SK-N-SH (cell line): Measurements from ENCODE around the gene PIN1. TPM values are rescaled to one million over a fixed set of nuclear protein-coding genes. Genes with fewer than 3 reads are reported as not detected.

Experiments
- CTCF ChIA-PET: fragments of 300-600, 350-600 bp; formaldehyde crosslinking; extraction: SDS; loops from one replicate; lab custom pipeline; 2021; lab: Yijun Ruan, JAX
- POLR2A ChIA-PET: fragments of 350-600 bp; sonication (Branson Sonifier 250); formaldehyde crosslinking; extraction: SDS; loops from one replicate; lab custom pipeline; 2020; ENCODE audit warnings: antibody characterized with exemption, inconsistent platforms; lab: Yijun Ruan, JAX
- DNase-seq: peaks from one replicate; pipeline ENCODE4 v3.0.0; 2012
- H2AFZ ChIP-seq: fragments of 200-600 bp; sonication (generic); 2 replicates; pipeline ENCODE4 v1.8.1; 2016; ENCODE audit warnings: antibody characterized with exemption, mild to moderate bottlenecking, low read depth
- H3F3A ChIP-seq: fragments of 200-600 bp; sonication (generic); replicated peaks from 2 replicates; pipeline ENCODE3; 2016; ENCODE audit warnings: antibody characterized with exemption, mild to moderate bottlenecking; ENCODE audit not compliant: insufficient read depth
- H3K27ac ChIP-seq, 2 experiments: fragments of 200-500 bp in 1 of 2; fragments of 200-600 bp in 1 of 2; sonication (Bioruptor generic) in 1 of 2; sonication (generic), shearing (Covaris generic) in 1 of 2; 2 replicates each; pipeline versions ENCODE4 v1.5.1 to v1.6.1; 2014 to 2016; ENCODE audit warnings: low read depth in 2 of 2, inconsistent platforms in 1 of 2, low read length in 1 of 2, mild to moderate bottlenecking in 1 of 2, mixed read lengths in 1 of 2
- H3K27me3 ChIP-seq: fragments of 200-600 bp; sonication (generic), shearing (Covaris generic); 2 replicates; pipeline ENCODE4 v1.6.1; 2016; ENCODE audit warnings: mixed run types; ENCODE audit not compliant: insufficient read depth
- H3K36me3 ChIP-seq, 2 experiments: fragments of 200-500 bp in 1 of 2; fragments of 200-600 bp in 1 of 2; sonication (Bioruptor generic) in 1 of 2; sonication (generic) in 1 of 2; replicated peaks in 1 of 2; 2 replicates each; pipeline versions ENCODE3 to v1.5.1; 2014 to 2016; ENCODE audit warnings: low read length in 1 of 2, mild to moderate bottlenecking in 1 of 2; ENCODE audit not compliant: insufficient read depth in 2 of 2, control insufficient read depth in 1 of 2
- H3K4me1 ChIP-seq, 2 experiments: fragments of 200-500 bp in 1 of 2; fragments of 200-600 bp in 1 of 2; sonication (Bioruptor generic) in 1 of 2; sonication (generic), shearing (Covaris generic) in 1 of 2; 2 replicates each; pipeline versions ENCODE4 v1.5.1 to v1.6.1; 2014 to 2016; ENCODE audit warnings: low read depth in 1 of 2, low read length in 1 of 2, mixed run types in 1 of 2; ENCODE audit not compliant: insufficient read depth in 2 of 2, control insufficient read depth in 1 of 2
- H3K4me2 ChIP-seq: fragments of 200-600 bp; sonication (generic), shearing (Covaris generic); 2 replicates; pipeline ENCODE4 v1.6.1; 2017; ENCODE audit warnings: mixed run types
- H3K4me3 ChIP-seq, 2 experiments: fragments of 200-500 bp in 1 of 2; fragments of 200-600 bp in 1 of 2; sonication (Bioruptor generic) in 1 of 2; sonication (generic), shearing (Covaris generic) in 1 of 2; 2 replicates each; pipeline versions ENCODE4 v1.5.1 to v1.8.1; 2014 to 2016; ENCODE audit warnings: low read depth in 2 of 2, inconsistent platforms in 1 of 2, low read length in 1 of 2, mild to moderate bottlenecking in 1 of 2, mixed read lengths in 1 of 2, moderate library complexity in 1 of 2
- H3K79me2 ChIP-seq: fragments of 200-600 bp; sonication (generic); 2 replicates; pipeline ENCODE4 v1.8.1; 2017; ENCODE audit warnings: mild to moderate bottlenecking; ENCODE audit not compliant: insufficient read depth
- H3K9ac ChIP-seq: fragments of 200-600 bp; sonication (generic); 2 replicates; pipeline ENCODE4 v1.6.1; 2017; ENCODE audit warnings: mixed run types
- H3K9me2 ChIP-seq: fragments of 200-600 bp; sonication (generic); 2 replicates; pipeline ENCODE4 v1.6.1; 2017; ENCODE audit warnings: mixed run types
- H3K9me3 ChIP-seq: fragments of 200-600 bp; sonication (generic); 2 replicates; pipeline ENCODE4 v1.6.1; 2017; ENCODE audit warnings: mixed run types, mild to moderate bottlenecking, moderate library complexity
- H4K20me1 ChIP-seq: fragments of 200-600 bp; sonication (generic); 2 replicates; pipeline ENCODE4 v1.6.1; 2017; ENCODE audit warnings: mild to moderate bottlenecking, mixed run types; ENCODE audit not compliant: insufficient read depth
- CHD2 ChIP-seq: fragments of 150-350 bp; IDR thresholded peaks from 2 replicates; pipeline ENCODE4 v1.6.1; 2018; ENCODE audit warnings: low read length; ENCODE audit not compliant: partially characterized antibody
- CTCF ChIP-seq: fragments of 200-600 bp; sonication (generic); IDR thresholded peaks from 2 replicates; pipeline ENCODE4 v1.6.1; 2017; ENCODE audit warnings: antibody characterized with exemption, mild to moderate bottlenecking, moderate library complexity
- ELF1 ChIP-seq: IDR thresholded peaks from 2 replicates; pipeline ENCODE4 v1.4.0; 2012
- EP300 ChIP-seq, 2 experiments: IDR thresholded peaks; 2 replicates each; pipeline versions ENCODE4 v1.4.0 to v1.6.1; 2012; ENCODE audit warnings: borderline replicate concordance in 1 of 2, low read depth in 1 of 2, low read length in 1 of 2
- EZH2phosphoT487 ChIP-seq: fragments of 200-600 bp; sonication (generic); IDR thresholded peaks from 2 replicates; pipeline ENCODE4 v1.6.1; 2017; ENCODE audit warnings: low read depth, mixed run types, mild to moderate bottlenecking, antibody characterized with exemption, moderate library complexity, borderline replicate concordance
- FOSL2 ChIP-seq: IDR thresholded peaks from 2 replicates; pipeline ENCODE4 v1.4.0; 2012; ENCODE audit warnings: low read depth, mild to moderate bottlenecking, moderate library complexity, borderline replicate concordance
- FOXJ3 ChIP-seq: sonication (generic); formaldehyde crosslinking; IDR thresholded peaks from 2 replicates; pipeline ENCODE4 v1.5.1; 2020; ENCODE audit warnings: mild to moderate bottlenecking, missing genetic modification reagents
- FOXM1 ChIP-seq: IDR thresholded peaks from 2 replicates; pipeline ENCODE4 v1.4.0; 2012; ENCODE audit warnings: low read depth, mild to moderate bottlenecking
- IRF3 ChIP-seq: fragments of 150-350 bp; IDR thresholded peaks from 2 replicates; pipeline ENCODE4 v1.6.1; 2016; ENCODE audit warnings: mild to moderate bottlenecking, low read depth, low read length
- MXI1 ChIP-seq: IDR thresholded peaks from 2 replicates; pipeline ENCODE4 v1.6.1; 2012; ENCODE audit warnings: mild to moderate bottlenecking, low read depth, low read length, improper control_type of control experiment
- PBX3 ChIP-seq: IDR thresholded peaks from 2 replicates; pipeline ENCODE4; 2012
- RCOR1 ChIP-seq: fragments of 150-350 bp; IDR thresholded peaks from 2 replicates; pipeline ENCODE4 v1.6.1; 2017; ENCODE audit warnings: antibody characterized with exemption, low read length
- REST ChIP-seq: IDR thresholded peaks from 2 replicates; pipeline ENCODE4 v1.6.1; 2012; ENCODE audit warnings: mild to moderate bottlenecking, low read depth, low read length, moderate library complexity
- RFX5 ChIP-seq: IDR thresholded peaks from 2 replicates; pipeline ENCODE4 v1.6.1; 2012; ENCODE audit warnings: mild to moderate bottlenecking, improper control_type of control experiment, low read length
- RXRA ChIP-seq: IDR thresholded peaks from 2 replicates; pipeline ENCODE4 v1.4.0; 2012; ENCODE audit warnings: low read depth, mild to moderate bottlenecking, borderline replicate concordance
- SIN3A ChIP-seq: IDR thresholded peaks from 2 replicates; pipeline ENCODE4 v1.6.1; 2012; ENCODE audit warnings: low read depth, mild to moderate bottlenecking, low read length, moderate library complexity, borderline replicate concordance
- TAF1 ChIP-seq: IDR thresholded peaks from 2 replicates; pipeline ENCODE4 v1.6.1; 2012; ENCODE audit warnings: low read depth, mild to moderate bottlenecking, low read length, moderate library complexity, borderline replicate concordance
- TCF12 ChIP-seq: IDR thresholded peaks from 2 replicates; pipeline ENCODE4 v1.4.0; 2012
- TEAD4 ChIP-seq: IDR thresholded peaks from 2 replicates; pipeline ENCODE4 v1.4.0; 2012; ENCODE audit warnings: mild to moderate bottlenecking, borderline replicate concordance; ENCODE audit not compliant: insufficient read depth
- WGBS: methylation state at CpG from one replicate; pipeline ENCODE4 v1.1.6; 2017; ENCODE audit warnings: low lambda C conversion rate; 5-methylcytosine and 5-hydroxymethylcytosine counted together
- polyA plus RNA-seq, 3 experiments: library from polyadenylated mRNA; depleted of rRNA; stranded (reverse); fragments of >200 nt; gene quantifications; 2 replicates each; pipeline ENCODE4 v1.2.3, GENCODE V29; 2012

The PIN1 gene
- polyA plus RNA-seq, 1 of the 3 experiments (the other 2 are of a cell fraction) = 148 TPM

- Histone ChIP-seq H3K79me2 (no peaks in the 10 kb centered on the region), H3K27ac (no peak overlapping the region), H3F3A (no peaks in the 10 kb centered on the region), H3K9ac (no peak overlapping the region), H3K4me1 (peaks cover 0 to 4% of the 10 kb centered on the region in 2 experiments; a peak in 1 of 4 replicates), H3K4me2 (no peak overlapping the region), H3K4me3 (no peak overlapping the region), H3K9me3 (no peaks in the 10 kb centered on the region), H2AFZ (no peak overlapping the region), H4K20me1 (no peaks in the 10 kb centered on the region), H3K36me3 (no peaks in the 10 kb centered on the region), H3K27me3 (no peaks in the 10 kb centered on the region), H3K9me2 (no peaks in the 10 kb centered on the region)
- CTCF ChIA-PET = no interaction called here
- WGBS = 73% methylated on average over 5 of the region's 5 CpGs
- TF ChIP-seq MXI1 (no peak), REST (no peak), FOXJ3 (CRISPR knock-in tag) (no peak), IRF3 (no peak), TAF1 (no peak), TEAD4 (no peak), RFX5 (no peak), FOSL2 (no peak), EZH2phosphoT487 (no peak), ELF1 (no peak), RCOR1 (no peak), EP300 (IDR thresholded peaks at IDR 0.05; ENCODE audit: borderline replicate concordance in 1 of 2, low read depth in 1 of 2, low read length in 1 of 2) (no peak), PBX3 (no peak), CTCF (no peak), RXRA (no peak), TCF12 (no peak), SIN3A (no peak), CHD2 (no peak), FOXM1 (no peak)
- TF ChIP-seq, all 33 proteins: peak for 0
- POLR2A ChIA-PET = no interaction called here
- no peak for DNase-seq
Observed at GRCh38 chr19:9863759-9864158, 28.6 kb downstream of the PIN1 start.
